SK-N-MC (cell line): Measurements from ENCODE around the gene MINDY4.
"Not testable (repeated sequence)": the region's sequence is repeated elsewhere in the genome, so short reads cannot be mapped to it uniquely, and the experiment has no call there.

Experiments used
- EZH2 ChIP-seq: fragments of 200-600 bp; sonication (generic); IDR thresholded peaks from one replicate; pipeline ENCODE4 v1.6.1; 2017; ENCODE audit warnings: antibody characterized with exemption
- FOXP2 ChIP-seq: optimal IDR thresholded peaks from 2 replicates; pipeline ENCODE3; 2011; ENCODE audit warnings: mild to moderate bottlenecking, moderate library complexity; ENCODE audit not compliant: insufficient read depth; ENCODE audit errors: extremely low read length, control extremely low read depth
- POLR2AphosphoS5 ChIP-seq: IDR thresholded peaks from 2 replicates; pipeline ENCODE4 v1.6.1; 2012; ENCODE audit warnings: mild to moderate bottlenecking, low read depth, low read length, borderline replicate concordance

DNA sequence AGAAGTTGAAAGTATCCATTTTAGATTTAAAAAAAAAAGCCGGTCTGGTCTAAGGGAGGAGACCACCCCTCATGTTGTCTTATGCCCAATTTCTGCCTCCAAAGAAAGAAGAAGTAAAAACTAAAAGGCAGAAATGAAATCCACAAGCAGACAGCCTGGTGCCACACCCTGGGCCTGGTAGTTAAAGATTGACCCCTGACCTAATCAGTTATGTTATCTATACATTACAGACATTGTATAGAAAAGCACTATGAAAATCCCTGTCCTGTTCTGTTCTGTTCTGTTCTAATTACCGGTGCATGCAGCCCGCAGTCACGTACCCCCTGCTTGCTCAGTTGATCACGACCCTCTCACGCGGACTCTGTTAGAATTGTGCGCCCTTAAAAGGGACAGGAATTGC lies 36.3 kb downstream of the MINDY4 start:
- not testable (repeated sequence) for TF ChIP-seq EZH2, POLR2AphosphoS5, FOXP2
